Activated CD8-positive, alpha-beta memory T cell treated with anti-CD3 and anti-CD28 coated beads, Interleukin-2, amount 50 U/mL, for 48 hours (primary cell): ENCODE data around the gene SLMAP.

Experiments
- DNase-seq: peaks from one replicate; pipeline ENCODE4 v3.0.0-alpha.2; 2020

SLMAP gene

DNA sequence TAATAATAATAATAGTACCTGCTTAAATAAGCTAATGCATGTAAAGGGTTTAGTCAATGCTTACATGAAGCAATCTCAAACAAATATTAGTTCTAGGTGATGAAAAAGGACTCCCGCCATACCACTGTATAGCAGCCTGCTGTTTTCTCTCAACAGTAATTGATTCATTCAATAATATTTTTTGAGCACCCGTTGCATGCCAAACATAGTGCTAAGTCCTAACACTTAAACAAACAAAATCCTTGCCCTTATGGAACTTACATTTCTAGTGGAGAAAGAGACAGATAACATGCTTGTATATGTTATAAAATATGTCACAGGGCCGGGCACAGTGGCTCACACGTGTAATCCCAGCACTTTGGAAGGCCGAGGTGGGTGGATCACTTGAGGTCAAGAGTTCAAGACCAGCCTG lies 190.9 kb downstream of the SLMAP start:
- no peak for DNase-seq

DNA sequence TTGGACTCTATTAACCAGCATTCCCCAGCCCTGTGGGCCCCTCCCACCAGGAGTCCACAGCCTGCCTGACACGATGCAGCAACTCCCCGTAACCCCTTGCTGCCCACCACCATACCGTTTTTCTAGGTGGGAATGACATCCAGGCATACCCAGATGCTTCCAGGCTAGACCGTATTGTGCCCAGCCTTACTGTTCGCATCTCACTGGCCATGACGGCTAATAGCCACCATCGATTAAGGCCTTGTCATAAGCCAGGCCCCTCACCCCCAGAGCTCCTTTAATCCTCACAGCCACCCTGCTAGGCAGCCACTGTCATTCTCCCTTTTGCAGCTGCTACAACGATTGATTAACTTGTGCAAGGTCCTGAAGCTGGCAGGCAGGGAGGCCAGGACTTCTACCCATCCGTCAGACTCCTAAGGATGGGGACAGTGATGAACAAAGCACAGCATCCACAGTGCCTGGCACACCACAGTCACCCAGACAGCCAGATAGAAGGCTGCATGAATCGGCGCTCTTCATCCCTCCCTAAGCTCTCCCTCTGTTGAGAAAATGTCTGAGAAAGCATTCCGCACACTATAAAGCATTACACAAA lies 192.1 kb downstream of the SLMAP start:
- no peak for DNase-seq

DNA sequence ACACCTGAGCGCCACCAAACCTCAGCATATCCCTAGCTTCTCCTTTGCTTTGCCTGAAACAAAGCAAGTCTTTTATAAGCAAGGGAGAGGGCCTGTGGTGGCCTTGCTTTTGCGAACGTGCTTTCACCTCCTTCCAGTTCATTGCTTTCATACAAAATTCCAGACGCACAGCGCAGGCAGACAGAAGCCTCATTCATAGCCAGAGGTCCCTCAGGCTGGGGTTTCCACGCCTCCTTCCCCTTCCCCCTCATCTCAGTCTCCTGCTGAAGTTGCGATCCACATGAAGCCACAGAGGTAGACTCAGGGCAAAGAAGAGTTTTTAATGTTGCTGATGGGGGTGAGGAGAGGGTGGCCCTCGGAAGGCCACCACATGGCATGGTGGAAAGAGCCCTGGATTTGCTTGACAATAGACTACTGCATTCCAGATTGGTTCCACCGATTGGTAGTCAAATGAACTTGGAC lies 192.7 kb downstream of the SLMAP start:
- no peak for DNase-seq

DNA sequence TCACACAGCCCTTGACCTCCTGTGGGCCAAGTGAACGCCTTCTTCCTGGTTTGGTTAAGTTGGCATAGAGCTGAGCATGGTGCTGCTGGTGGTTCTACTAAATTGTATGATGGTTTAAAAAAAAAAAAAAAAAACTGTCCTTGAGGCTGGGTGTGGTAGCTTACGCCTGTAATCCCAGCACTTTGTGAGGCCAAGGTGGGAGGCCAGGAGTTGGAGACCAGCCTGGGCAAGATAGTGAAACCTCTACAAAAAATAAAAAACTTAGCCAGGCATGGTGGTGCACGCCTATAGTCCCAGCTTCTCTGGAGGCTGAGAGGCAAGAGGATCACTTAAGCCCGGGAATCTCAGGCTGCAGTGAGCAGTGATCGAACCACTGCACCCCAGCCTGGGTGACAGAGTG lies 193.2 kb downstream of the SLMAP start:
- DNase-seq: no peak

DNA sequence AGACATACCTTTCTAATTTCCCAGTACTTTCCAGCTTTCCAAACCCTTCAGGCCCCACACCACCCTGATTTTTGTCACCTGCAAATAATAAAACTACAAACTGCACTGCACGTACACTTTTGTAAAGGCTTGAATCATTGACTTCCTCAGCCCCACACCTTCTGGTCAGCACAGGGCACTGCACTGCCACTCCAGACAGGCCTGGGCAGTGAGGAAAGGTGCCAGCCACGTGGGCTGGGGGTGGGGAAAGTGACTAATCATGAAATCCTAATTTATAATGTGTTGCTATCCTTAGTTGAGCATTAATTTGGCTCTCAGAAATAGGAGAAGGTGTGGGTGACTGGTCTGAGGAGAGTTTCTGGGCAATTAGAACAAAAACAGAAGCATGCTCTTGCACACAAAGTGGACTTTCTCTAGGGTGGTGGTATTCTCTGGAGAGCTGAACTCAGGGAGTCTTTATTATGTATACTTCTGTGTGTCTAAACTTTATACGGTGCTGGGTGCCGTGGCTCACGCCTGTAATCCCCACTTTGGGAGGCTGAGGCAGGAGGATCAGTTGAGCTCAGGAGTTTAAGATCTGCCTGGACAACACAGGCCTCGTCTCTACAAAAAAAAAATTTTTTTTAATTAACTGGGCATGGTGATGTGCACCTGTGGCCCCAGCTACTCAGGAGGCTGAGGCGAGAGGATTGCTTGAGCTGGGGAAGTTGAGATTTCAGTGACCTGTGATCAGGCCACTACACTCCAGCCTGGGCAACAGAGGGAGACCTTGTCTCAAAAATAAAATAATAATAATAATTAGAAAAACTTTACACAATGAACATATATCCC lies 193.9 kb downstream of the SLMAP start:
- DNase-seq: no peak

DNA sequence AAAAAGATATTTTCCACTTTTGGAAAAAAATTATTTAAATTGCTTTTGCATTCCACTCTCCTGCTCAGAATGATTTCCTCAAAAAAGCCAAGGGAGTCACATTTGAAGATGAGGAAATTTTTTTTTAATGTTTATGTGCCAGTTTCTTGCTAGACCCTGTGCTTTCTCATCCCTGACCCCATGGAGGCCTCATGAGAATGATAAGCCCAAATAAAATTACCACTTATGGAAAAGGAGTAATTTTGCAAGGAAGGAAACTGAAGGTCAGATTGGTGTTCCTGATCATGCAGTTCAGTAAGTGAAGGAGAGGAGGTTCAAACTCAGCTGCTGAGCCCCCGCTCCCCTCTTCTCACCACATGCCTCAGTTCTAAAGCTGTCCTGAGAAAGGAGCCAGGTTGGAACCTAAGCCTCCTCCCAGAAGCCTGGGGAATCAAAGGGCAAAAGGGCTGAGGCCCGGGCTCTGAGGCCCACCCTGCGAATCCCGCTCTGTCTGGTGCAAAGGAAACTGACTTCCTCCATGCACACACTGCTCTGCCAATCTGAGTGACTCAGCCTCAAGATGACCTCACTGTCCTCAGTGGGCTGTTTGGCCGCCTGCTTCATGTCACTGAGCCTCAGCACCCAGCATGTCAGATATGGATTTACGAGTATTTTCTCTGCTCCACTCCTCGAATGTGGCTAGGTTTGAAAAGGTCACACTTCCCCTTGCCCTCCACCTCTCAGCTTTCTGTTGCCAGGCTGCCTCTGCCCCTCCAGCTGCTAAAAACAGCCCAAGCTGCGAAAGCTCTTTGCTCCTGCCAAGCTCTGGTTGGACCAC lies 195.2 kb downstream of the SLMAP start:
- no peak for DNase-seq

DNA sequence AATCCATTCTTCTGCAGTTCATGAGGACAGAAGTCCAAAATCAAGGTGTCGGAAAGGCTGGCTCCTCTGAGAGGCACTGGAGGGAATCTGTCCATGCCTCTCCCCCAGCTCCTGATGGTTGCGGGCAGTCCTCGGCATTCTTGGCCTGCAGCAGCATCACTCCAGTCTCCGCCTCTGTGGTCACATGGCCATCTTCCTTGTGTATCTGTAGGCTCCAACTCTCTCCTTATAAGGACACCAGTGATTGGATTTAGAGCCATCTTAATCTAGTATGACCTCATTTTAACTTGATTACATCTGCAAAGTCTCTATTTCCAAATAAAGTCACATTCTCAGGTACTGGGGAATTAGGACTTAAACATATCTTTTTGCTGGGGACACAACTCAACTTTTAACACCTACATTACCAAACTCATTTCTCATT lies 196.1 kb downstream of the SLMAP start:
- DNase-seq: no peak

DNA sequence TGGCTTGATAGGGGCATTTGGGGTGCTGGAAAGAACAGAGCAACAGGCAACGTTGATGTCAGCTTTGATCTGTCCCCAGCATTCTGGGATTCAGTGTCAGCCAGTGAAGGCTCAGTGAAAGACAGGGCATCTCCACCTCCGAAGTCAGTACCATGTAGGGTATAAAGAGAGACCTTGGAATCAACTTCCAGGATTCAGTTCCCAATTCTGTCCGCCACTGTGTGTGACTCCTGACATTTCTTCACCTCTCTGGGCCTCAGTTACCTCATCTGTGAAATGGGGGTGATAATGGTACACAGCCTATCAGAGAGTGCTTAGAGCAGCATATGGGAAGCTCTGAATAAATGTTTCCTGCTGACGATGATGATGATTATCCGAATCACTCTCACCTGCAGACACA lies 196.5 kb downstream of the SLMAP start:
- DNase-seq: no peak

DNA sequence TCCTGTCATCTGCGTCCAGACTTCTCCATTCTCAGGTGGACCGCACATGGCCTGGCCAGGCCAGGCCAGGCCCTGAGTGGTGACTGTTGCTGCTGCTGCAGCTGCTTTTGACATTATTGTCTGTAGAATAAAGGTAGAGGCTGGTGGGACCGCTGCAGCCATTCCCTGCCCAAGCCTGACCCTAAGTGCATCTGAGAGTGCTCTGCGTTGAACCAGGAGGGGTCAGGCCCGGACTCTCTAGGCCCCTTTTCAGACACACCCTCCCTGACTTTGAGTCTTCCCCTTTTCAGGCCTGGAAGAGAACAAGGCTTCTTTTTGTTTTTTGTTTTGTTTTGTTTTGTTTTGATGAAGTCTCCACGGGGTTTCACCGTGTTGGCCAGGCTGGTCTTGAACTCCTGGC lies 197.5 kb downstream of the SLMAP start:
- DNase-seq: no peak

DNA sequence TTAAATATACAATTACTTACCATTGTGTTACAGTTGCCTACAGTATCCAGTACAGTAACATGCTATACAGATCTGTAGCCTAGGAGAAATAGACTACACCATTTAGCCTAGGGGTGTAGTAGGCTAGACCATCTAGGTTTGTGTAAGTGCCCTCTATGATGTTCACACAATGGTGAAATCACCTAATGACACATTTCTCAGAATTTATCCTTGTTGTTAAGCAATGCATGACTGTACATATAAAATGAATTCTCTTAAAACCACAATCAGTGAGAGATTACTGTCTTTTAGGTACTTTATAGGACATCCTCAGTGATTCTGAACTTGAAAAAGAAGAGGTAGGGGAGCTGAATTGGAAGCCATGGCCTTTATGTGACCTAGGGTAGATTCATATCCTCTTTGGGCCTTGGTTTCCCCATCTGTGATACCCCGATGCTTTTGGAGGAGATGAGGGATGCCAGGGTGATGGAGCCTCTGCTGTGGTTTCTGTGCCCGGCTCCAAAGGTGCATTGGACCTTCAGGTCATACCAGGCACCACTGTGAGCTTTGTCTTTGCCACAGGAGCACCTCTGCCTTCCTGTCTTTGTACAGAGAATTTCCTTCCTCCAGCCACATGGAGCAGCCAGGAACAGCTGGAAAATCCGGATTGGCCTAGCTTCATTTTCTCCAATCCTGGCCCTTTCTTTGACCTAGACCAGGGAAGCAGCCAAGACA lies 200.2 kb downstream of the SLMAP start:
- no peak for DNase-seq

DNA sequence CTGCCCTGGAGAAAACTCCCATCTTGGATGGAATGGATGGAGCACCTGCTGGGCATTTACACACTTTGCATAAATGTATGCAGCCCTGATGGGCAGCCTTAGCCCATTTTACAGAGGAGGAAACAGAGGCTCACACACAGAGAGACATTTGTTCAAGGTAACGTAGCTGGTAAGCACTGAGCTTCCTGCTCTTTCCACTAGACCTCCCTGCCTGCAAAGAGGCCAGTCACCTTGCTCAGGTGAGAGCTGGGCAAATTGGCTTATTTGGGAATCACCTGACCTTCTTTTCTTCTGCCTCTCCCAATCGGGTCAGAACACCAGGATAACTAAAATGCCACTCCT lies 200.7 kb downstream of the SLMAP start:
- no peak for DNase-seq

DNA sequence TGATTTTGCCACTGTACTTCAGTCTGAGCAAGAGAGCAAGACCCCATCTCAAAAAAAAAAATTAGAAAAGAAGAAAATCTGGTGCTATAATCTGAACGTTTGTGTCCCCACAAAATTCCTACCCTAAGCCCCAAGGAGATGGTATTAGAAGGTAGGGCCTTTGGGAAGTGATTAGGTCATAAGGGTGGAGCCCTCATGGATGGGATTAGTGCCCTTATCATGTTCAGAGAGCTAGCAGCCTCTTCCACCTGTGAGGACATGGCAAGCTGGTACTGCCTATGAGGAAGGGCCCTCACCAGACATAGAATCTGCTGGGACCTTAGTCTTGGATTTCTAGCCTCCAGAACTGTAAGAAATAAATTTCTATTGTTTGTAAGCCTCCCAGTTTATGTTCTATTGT lies 201.7 kb downstream of the SLMAP start:
- DNase-seq: no peak

DNA sequence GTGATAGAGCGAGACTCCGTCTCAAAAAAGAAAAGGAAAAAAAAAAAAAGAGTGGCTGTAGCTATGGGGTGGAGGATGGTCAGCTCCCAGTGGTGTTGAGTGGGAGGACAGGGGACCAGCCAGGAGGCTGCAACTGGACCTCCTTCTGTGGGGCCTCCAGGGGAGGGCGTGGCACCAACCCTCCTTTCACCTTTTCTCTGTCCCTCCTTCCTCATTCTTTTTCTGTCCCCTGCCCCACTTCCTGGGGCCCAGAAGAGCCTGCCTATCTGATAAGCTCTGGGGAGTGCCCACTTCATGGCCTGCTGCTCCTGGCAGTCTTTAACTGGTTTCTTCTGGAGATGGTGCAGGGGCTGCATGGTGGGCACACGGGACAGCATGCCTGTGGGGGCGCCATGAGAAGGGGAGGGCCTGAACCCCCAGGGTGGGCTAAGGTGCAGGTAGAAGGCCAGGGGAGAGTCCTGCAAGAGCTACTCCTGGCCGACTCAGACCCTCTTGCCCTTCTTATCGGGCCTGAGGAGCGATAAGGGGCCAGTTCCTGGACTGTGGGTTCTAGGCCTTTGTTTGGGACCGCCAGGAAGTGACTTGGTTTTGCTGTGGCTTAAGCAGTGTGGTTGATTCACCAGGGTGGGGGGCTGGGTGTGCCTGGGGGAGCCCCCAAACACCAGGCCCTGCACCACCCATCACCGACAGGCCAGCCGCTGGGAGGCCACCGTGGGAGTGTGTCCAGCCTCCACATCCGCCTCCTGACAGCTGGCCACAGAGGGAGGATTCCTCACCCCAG lies 202.7 kb downstream of the SLMAP start:
- DNase-seq: no peak

DNA sequence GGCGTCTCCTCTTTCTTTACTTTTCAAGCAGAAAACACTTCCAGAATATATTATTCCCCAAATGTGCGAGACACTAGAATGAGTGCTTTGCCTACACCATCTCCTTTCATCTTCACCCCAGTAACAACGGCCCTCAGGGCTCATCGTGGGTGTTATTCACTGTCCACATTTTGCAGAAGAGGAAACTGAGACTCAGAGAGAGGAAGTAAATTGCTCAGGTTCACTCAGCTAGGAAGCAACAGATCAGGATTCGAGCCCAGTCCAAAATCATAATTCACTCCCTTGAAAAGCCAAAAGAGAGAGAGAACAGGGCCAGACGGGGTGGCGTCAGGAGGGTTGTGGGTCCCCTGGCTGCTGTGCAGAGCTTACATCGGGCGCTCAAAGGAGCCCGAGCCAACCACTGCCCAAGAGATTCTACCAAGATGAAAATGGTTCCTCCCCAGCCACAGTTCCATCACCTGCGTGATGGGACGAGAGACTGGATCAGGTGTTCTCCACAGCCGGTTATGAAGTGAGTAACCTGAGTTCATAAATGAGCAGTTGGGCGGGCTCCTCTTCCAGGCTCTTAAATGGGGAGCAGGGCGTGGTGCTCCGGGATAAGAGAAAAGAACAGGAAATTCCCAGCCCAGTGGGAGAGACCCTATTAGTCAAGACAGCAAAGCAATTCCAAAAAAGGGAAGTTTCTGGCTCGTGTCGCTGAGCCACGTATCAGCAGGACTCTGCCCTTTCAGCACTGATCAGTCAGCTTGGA lies 203.5 kb downstream of the SLMAP start:
- DNase-seq: no peak

DNA sequence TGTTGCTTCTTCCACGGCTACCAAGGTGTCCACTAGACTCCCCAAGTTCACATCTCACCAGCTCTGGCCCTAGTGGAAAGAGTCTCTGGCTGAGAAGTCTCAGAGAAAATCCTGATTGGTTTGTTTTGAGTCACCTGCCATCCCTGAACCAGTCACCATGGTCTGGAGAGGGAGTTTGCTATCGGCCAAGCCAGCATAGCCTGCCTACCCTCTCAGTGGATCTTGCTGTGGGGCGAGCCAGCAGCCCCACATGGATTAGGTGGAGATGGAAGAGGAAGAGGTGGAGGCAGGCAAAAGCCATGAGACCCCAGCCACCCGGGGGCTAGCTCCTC lies 204.0 kb downstream of the SLMAP start:
- DNase-seq: no peak

DNA sequence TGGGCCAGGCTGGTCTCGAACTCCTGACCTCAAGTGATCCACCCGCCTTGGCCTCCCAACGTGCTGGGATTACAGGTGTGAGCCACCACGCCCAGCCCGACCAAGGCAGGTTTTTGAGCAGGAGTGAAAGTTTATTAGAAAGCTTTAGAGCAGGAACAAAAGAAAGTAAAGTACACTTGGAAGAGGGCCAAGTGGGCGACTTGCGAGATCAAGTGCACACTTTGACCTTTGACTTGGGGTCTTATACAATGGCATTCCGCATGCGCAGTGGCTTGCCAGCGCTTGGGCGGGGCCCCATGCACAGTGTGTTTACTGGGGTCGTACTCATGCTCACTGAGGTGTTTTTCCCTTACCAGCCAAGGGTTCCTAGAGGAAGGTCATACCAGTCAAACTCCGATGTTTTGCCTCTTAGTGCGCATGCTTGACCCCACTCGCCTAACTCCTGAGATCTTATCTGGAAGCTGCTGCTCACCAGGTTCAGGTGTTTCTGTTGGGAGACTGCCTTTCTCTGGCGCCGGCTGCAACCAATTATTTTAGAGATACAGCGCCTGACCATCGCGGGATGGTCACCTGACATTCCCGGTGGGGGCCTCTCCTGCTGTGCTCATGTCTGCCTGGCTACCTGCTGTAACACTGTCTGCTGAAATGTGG lies 205.2 kb downstream of the SLMAP start:
- DNase-seq: no peak

DNA sequence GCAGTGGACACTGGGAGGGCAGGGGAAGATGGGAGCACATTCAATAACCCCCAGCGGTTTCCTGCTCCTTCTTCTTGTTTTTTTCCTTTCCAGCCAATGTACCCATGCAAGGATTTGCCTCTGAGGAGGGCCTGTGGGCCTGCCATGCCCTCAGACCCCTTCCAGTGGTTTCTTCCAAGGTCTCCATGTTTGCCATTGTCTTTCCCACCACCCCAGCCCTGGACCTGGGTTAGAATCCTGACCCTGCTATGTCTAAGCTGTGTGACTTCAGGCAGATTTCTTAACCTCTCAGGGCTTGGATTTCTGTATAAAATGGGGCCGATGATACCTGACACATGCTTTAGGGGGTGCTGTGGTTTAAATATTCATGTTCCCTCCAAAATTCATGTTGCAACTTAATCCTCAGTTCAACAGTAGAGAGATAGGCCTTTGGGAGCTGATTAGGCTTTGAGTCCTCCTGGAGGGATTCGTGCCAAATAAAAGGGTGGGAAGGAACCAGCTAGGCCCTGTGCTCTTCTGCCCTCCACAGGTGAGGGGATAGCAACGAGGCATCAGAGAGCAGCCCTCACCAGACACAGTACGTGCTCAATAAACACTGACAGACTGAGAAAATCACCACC lies 205.8 kb downstream of the SLMAP start:
- no peak for DNase-seq

DNA sequence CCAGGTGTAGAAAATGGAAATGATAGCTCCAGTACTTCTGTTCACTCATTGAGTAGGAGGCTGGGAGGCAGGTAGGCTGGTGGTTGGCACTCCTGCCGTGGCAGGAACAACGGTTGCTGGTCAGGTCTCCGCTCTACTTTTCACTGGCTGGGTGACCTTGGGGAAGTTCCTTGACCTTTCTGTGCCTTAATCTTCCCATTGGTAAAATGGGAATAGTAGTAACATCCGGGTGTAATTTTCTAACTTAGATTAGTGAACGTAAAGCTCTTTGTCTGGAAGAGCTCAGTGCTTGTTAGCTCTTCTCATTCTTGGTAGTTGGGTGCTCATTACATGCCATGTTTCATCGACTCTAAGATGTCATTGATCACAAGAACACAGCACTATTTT lies 206.3 kb downstream of the SLMAP start:
- no peak for DNase-seq

DNA sequence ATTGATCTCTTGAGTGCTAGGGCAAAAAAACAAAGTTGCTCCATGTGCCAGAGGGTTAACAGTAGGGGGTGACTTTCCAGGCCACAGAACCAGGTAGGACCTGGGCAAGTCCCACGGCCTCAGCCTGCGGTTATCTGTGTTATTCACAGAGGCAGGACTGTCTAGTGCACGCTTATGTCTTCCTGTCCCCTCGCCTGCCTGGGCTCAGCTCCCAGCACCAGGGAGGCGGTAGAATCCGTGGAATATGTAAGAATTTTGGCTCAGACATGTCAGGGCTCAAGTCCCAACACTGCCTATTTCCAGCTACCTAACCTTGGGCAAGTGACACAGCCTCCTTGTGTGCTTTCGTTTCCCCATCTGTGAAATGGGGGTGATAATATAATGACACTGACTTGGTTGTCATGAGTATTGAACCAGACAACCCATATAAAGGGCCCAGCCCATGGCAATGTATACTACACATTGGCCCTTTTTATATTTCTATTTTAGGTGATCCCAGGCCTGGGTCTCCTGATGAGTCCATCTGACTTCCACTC lies 207.8 kb downstream of the SLMAP start:
- no peak for DNase-seq

DNA sequence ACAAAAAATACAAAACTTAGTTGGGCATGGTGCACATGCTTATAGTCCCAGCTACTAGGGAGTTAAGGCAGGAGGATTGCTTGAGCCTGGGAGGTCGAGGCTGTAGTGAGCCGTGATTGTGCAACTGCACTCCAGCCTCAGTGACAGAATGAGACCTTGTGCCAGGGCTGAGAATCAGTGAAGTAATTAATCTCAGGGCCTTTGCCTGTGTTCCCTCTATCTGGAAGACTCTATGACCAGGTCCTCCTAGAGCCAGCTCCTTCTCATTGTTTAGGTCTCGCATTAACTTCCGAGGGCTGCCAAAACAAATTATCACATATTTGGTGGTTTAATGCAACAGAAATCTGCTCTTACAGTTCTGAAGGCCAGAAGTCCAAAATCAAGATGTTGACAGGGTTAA lies 210.7 kb downstream of the SLMAP start:
- DNase-seq: no peak

DNA sequence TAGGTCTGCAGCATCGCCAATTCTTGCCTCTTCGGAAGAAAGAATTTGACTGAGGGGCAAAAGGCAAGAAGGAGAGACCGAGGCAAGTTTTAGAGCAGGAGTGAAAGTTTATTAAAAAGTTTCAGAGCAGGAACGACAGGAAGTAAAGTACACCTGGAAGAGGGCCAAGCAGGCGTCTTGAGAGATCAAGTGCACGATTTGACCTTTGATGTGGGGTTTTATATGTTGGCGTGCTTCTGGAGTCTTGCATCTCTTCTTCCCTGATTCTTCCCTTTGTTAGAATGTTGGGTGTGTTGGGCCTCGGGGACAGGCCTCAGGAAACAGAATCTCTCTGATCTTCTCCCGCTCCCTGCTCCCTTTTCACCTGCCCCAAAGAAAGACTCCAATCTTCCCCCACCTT lies 211.5 kb downstream of the SLMAP start:
- DNase-seq: no peak
